ENCODE data around the gene CCNJL. TPM values are rescaled to one million over a fixed set of nuclear protein-coding genes. Genes with fewer than 3 reads are reported as not detected.

The CCNJL gene
- total and polyA plus RNA-seq, 2 of the 8 experiments (the other 6 are each of a cell fraction or from before 2014, with no cell fraction given): 34.6 to 44.7 TPM

DNA sequence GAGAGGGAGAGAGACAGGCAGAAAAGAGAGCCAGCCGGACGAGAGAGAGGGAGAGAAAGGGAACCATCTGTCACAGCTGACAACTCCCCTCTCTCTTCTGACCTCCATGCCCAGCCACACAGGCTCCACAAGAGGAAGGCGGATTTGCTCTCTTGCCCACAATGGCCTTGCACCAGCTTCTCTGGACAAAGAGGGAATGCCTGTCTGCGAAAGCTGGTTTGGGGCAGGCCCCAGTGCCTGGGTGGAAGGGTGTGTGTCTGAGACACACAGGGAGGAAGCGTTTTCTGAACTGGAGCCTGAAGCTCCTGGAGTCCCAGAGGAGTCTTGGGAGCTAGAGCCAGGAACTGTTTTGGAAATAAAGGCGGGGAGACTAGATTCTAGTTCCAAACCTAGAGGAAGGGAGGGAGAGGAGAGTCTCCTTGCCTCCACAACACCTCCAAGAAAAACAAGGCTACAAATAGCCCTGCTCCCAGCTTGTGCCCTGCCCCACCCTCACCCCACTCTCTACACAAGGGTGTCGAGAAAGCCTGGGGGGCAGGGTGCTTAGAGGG is 45.6 kb upstream of the CCNJL start:
- H3K9ac ChIP-seq (replicated peaks in 1 of 4; ENCODE audit: extremely low read depth in 1 of 4, low read depth in 3 of 4, low read length in 3 of 4): no peak overlapping the region
- no peak overlapping the region for H3K18ac ChIP-seq (ENCODE audit: extremely low read depth, low read length)
- TF ChIP-seq TCF12 (IDR thresholded peaks at IDR 0.05; ENCODE audit: low read depth, low read length): no peak
- TF ChIP-seq SIN3A (conservative IDR thresholded peaks at IDR 0.05 in 1 of 2, IDR thresholded peaks at IDR 0.05 in 1 of 2; ENCODE audit: low read depth in 1 of 2, low read length in 2 of 2): no peak
- TF ChIP-seq KDM1A (IDR thresholded peaks at IDR 0.05; ENCODE audit: borderline replicate concordance, low read length): no peak
- no peak for TF ChIP-seq JUND (IDR thresholded peaks at IDR 0.05; ENCODE audit: low read length)
- FAIRE-seq (no peak), DNase-seq (ENCODE audit: low read depth in 1 of 2, low spot score in 2 of 2) (no peak)
- no peaks in the 10 kb centered on the region for H3K79me2 ChIP-seq (ENCODE audit: control insufficient read depth in 1 of 2, insufficient read depth in 2 of 2, low read length in 2 of 2)
- peaks cover 0 to 2% (median 1%) of the 10 kb centered on the region in 4 experiments; a peak in 6 of 7 replicates for H3K4me1 ChIP-seq (replicated peaks in 1 of 4; ENCODE audit: control insufficient read depth in 3 of 4, insufficient read depth in 4 of 4, low read length in 3 of 4)
- H2AK5ac ChIP-seq (ENCODE audit: low read depth, low read length): no peak overlapping the region
- H2BK20ac ChIP-seq (ENCODE audit: low read length): no peak overlapping the region
- H3K9me3 ChIP-seq (ENCODE audit: insufficient read depth in 2 of 2, low read depth in 1 of 2, low read length in 1 of 2): no peaks in the 10 kb centered on the region
- no peak overlapping the region for H3K27ac ChIP-seq (ENCODE audit: low read depth, low read length)
- no peaks in the 10 kb centered on the region for H3K23me2 ChIP-seq (ENCODE audit: low read depth, low read length)
- H3K56ac ChIP-seq (replicated peaks; ENCODE audit: insufficient read length, low read depth, low read length): no peak overlapping the region
- H4K5ac ChIP-seq (ENCODE audit: insufficient read length, low read depth, low read length): no peak overlapping the region
- WGBS, 2 experiments (ENCODE audit: extremely low coverage in 1 of 2, insufficient coverage in 1 of 2, insufficient read length in 1 of 2, insufficient replicate concordance in 2 of 2, low coverage in 1 of 2, low lambda C conversion rate in 2 of 2, missing lambda C conversion rate in 1 of 2): 89% methylated on average over 7 of the region's 7 CpGs; no CpG with 5 or more reads in 1 of the 2 experiments
- H3K79me1 ChIP-seq (ENCODE audit: low read depth, low read length): no peaks in the 10 kb centered on the region
- no peak overlapping the region for H2BK120ac ChIP-seq (replicated peaks; ENCODE audit: low read depth, low read length)
- H4K8ac ChIP-seq (ENCODE audit: extremely low read depth, insufficient read depth, low read length): no peak overlapping the region; the same call in 1 of the 2 replicates
- H3K36me3 ChIP-seq (ENCODE audit: control insufficient read depth in 2 of 4, insufficient read depth in 4 of 4, low read length in 3 of 4): no peaks in the 10 kb centered on the region
- H4K91ac ChIP-seq (replicated peaks; ENCODE audit: insufficient read length, low read length): no peak overlapping the region
- no peaks in the 10 kb centered on the region; a peak in 1 of 7 replicates for H3K27me3 ChIP-seq (replicated peaks in 1 of 4; ENCODE audit: control insufficient read depth in 3 of 4, extremely low read depth in 1 of 4, insufficient read depth in 3 of 4, low read length in 3 of 4)
- H2BK15ac ChIP-seq (ENCODE audit: low read length): no peak overlapping the region
- no peak overlapping the region for H3K4me2 ChIP-seq (ENCODE audit: insufficient read depth in 1 of 2, low read depth in 2 of 2, low read length in 2 of 2)
- H2AFZ ChIP-seq (ENCODE audit: low read length): no peak overlapping the region
- ChIA-PET POLR2A (ENCODE audit: partially characterized antibody) (no interaction called here), CTCF (ENCODE audit: partially characterized antibody) (interaction anchor here (0.7 to 6.1 kb wide), 10 partner anchors 10 to 917 kb away, joined by 3 to 30 read pairs (median 4); partner anchors contain the start of gene C1QTNF2)
- H3K23ac ChIP-seq (ENCODE audit: insufficient read length): no peak overlapping the region
- H3K14ac ChIP-seq (ENCODE audit: insufficient read length): no peak overlapping the region
- H3K4me3 ChIP-seq (ENCODE audit: extremely low read depth in 1 of 4, insufficient read depth in 2 of 4, low read depth in 3 of 4, low read length in 4 of 4): no peak overlapping the region
- no peak overlapping the region for H2BK5ac ChIP-seq (ENCODE audit: low read depth, low read length)
- no peaks in the 10 kb centered on the region for H4K20me1 ChIP-seq (replicated peaks in 1 of 2; ENCODE audit: control insufficient read depth in 1 of 2, insufficient read depth in 2 of 2, low read length in 2 of 2)
- H3K4ac ChIP-seq (replicated peaks; ENCODE audit: insufficient read length, low read depth, low read length): no peak overlapping the region
- no peak overlapping the region; the same call in 1 of the 2 replicates for H2BK12ac ChIP-seq (ENCODE audit: low read depth, low read length)

Measured in H1 (cell line).